ENCODE measurements around the gene ICE2.

The ICE2 gene

GRCh38 chr15:60369696-60370095, 109.2 kb downstream of the ICE2 start:
- peaks cover 5% of the 10 kb centered on the region; the same call in 1 of the 2 replicates for H3K36me3 ChIP-seq (replicated peaks; ENCODE audit: insufficient read depth, low read length)
- H3K9me2 ChIP-seq (replicated peaks; ENCODE audit: insufficient read depth, low read length), result no peaks in the 10 kb centered on the region
- H3K4me1 ChIP-seq (ENCODE audit: low read length), result no peaks in the 10 kb centered on the region
- peaks cover 31% of the 10 kb centered on the region for H3K79me2 ChIP-seq (ENCODE audit: low read length)
- no peak overlapping the region for H3K27ac ChIP-seq (ENCODE audit: low read length)
- H2AFZ ChIP-seq (ENCODE audit: low read length), result no peak overlapping the region
- H3K27me3 ChIP-seq (replicated peaks; ENCODE audit: insufficient read depth, low read length), result no peaks in the 10 kb centered on the region
- no peak overlapping the region for H3K4me2 ChIP-seq (ENCODE audit: low read depth, low read length)
- H3K9ac ChIP-seq (ENCODE audit: low read length), result no peak overlapping the region
- TF ChIP-seq CTCF (IDR thresholded peaks at IDR 0.05; ENCODE audit: low read length), result no peak
- TF ChIP-seq EZH2phosphoT487 (IDR thresholded peaks at IDR 0.05; ENCODE audit: low read length), result no peak
- H3F3A ChIP-seq (ENCODE audit: insufficient read depth, low read length), result no peaks in the 10 kb centered on the region; the same call in 1 of the 2 replicates
- H3K4me3 ChIP-seq (ENCODE audit: low read length), result no peak overlapping the region
- no peaks in the 10 kb centered on the region for H4K20me1 ChIP-seq (ENCODE audit: insufficient read depth, low read length)
- no peak for DNase-seq
- H3K9me3 ChIP-seq (replicated peaks; ENCODE audit: insufficient read depth, low read length), result no peaks in the 10 kb centered on the region
